ENCODE results near the gene TFF3.

Gene TFF3

GRCh38 chr21:42337276-42337675, 22.1 kb upstream of the TFF3 start:
- Histone ChIP-seq H3K4me3 (ENCODE audit: low read depth in 1 of 2, low read length in 1 of 2) (no peak overlapping the region), H3K9me3 (no peaks in the 10 kb centered on the region), H3K27ac (no peak overlapping the region), H3K36me3 (no peaks in the 10 kb centered on the region), H3K27me3 (no peaks in the 10 kb centered on the region), H3K4me1 (ENCODE audit: control insufficient read depth in 1 of 2, insufficient read depth in 1 of 2, low read depth in 1 of 2, low read length in 1 of 2) (peaks cover 13 to 25% of the 10 kb centered on the region in 2 experiments)
- TF ChIP-seq CTCF (IDR thresholded peaks at IDR 0.05) = no peak

- no peaks in the 10 kb centered on the region for H3K27me3 ChIP-seq
- no peaks in the 10 kb centered on the region for H3K36me3 ChIP-seq
- H3K4me1 ChIP-seq (ENCODE audit: control insufficient read depth in 1 of 2, insufficient read depth in 1 of 2, low read depth in 1 of 2, low read length in 1 of 2) = peaks cover 18 to 37% of the 10 kb centered on the region in 2 experiments
- H3K4me3 ChIP-seq (ENCODE audit: low read depth in 1 of 2, low read length in 1 of 2) = no peak overlapping the region
- TF ChIP-seq CTCF (IDR thresholded peaks at IDR 0.05) = no peak
- no peaks in the 10 kb centered on the region for H3K9me3 ChIP-seq
- H3K27ac ChIP-seq = no peak overlapping the region
Observed at GRCh38 chr21:42336054-42336453, 20.8 kb upstream of the TFF3 start.

GRCh38 chr21:42332557-42333317, 17.5 kb upstream of the TFF3 start:
- H3K27me3 ChIP-seq = no peaks in the 10 kb centered on the region
- no peak overlapping the region for H3K4me3 ChIP-seq (ENCODE audit: low read depth in 1 of 2, low read length in 1 of 2)
- no peaks in the 10 kb centered on the region for H3K36me3 ChIP-seq
- no peaks in the 10 kb centered on the region for H3K9me3 ChIP-seq
- peaks cover 42 to 60% of the 10 kb centered on the region in 2 experiments for H3K4me1 ChIP-seq (ENCODE audit: control insufficient read depth in 1 of 2, insufficient read depth in 1 of 2, low read depth in 1 of 2, low read length in 1 of 2)
- TF ChIP-seq CTCF (IDR thresholded peaks at IDR 0.05) = no peak
- H3K27ac ChIP-seq = no peak overlapping the region

- no peaks in the 10 kb centered on the region for H3K27me3 ChIP-seq
- H3K27ac ChIP-seq = peak overlapping the region; percentile 58
- peaks cover 41 to 63% of the 10 kb centered on the region in 2 experiments for H3K4me1 ChIP-seq (ENCODE audit: control insufficient read depth in 1 of 2, insufficient read depth in 1 of 2, low read depth in 1 of 2, low read length in 1 of 2)
- no peak overlapping the region for H3K4me3 ChIP-seq (ENCODE audit: low read depth in 1 of 2, low read length in 1 of 2)
- no peaks in the 10 kb centered on the region for H3K36me3 ChIP-seq
- H3K9me3 ChIP-seq = no peaks in the 10 kb centered on the region
- no peak for TF ChIP-seq CTCF (IDR thresholded peaks at IDR 0.05)
Observed at GRCh38 chr21:42331660-42332059, 16.5 kb upstream of the TFF3 start.

- no peaks in the 10 kb centered on the region for H3K36me3 ChIP-seq
- peaks cover 41 to 64% of the 10 kb centered on the region in 2 experiments for H3K4me1 ChIP-seq (ENCODE audit: control insufficient read depth in 1 of 2, insufficient read depth in 1 of 2, low read depth in 1 of 2, low read length in 1 of 2)
- H3K9me3 ChIP-seq = no peaks in the 10 kb centered on the region
- H3K4me3 ChIP-seq (ENCODE audit: low read depth in 1 of 2, low read length in 1 of 2) = no peak overlapping the region
- H3K27ac ChIP-seq = peak overlapping the region; percentile 58
- no peaks in the 10 kb centered on the region for H3K27me3 ChIP-seq
- no peak for TF ChIP-seq CTCF (IDR thresholded peaks at IDR 0.05)
Observed at GRCh38 chr21:42330380-42331371, 15.5 kb upstream of the TFF3 start.
